Common myeloid progenitor, CD34-positive (primary cell): ENCODE data around the gene PHKB.

Source experiments
- CTCF ChIA-PET: fragments of 350-600 bp; sonication (Branson Sonifier 250); formaldehyde crosslinking; loops from one replicate; lab custom pipeline; 2021; ENCODE audit warnings: antibody characterized with exemption; lab: Charles Lee
- POLR2A ChIA-PET: fragments of 350-600 bp; sonication (Branson Sonifier 250); formaldehyde crosslinking; loops from one replicate; lab custom pipeline; 2021; ENCODE audit warnings: antibody characterized with exemption; lab: Charles Lee
- DNase-seq, 3 donors: peaks; one replicate each; pipeline versions ENCODE4 v3.0.0 to v3.0.0-alpha.2; 2013
- H3K27ac ChIP-seq, 2 experiments: 1 replicate in 1 of 2; 2 replicates in 1 of 2; pipeline ENCODE4 v1.7.0; 2013; ENCODE audit warnings: inconsistent platforms in 2 of 2, low read length in 2 of 2, mild to moderate bottlenecking in 2 of 2, low read depth in 1 of 2, moderate library complexity in 1 of 2; ENCODE audit not compliant: severe bottlenecking in 2 of 2, insufficient read depth in 1 of 2, poor library complexity in 1 of 2
- H3K27me3 ChIP-seq, 5 experiments: replicated peaks in 2 of 5; 1 replicate in 3 of 5; 2 replicates in 2 of 5; pipeline versions ENCODE4 v1.6.1 to v1.7.0; 2013; ENCODE audit warnings: low read length in 4 of 5, mild to moderate bottlenecking in 2 of 5, moderate library complexity in 2 of 5, inconsistent platforms in 1 of 5; ENCODE audit not compliant: insufficient read depth in 5 of 5, control insufficient read depth in 4 of 5
- H3K36me3 ChIP-seq, 4 experiments: 1 replicate in 2 of 4; 2 replicates in 2 of 4; pipeline versions ENCODE4 v1.6.1 to v1.7.0; 2013; ENCODE audit warnings: low read length in 3 of 4, control low read depth in 1 of 4, mild to moderate bottlenecking in 1 of 4; ENCODE audit not compliant: control insufficient read depth in 4 of 4, insufficient read depth in 4 of 4
- H3K4me1 ChIP-seq, 4 experiments: 1 replicate in 3 of 4; 2 replicates in 1 of 4; pipeline versions ENCODE4 v1.6.1 to v1.7.1; 2013; ENCODE audit warnings: low read length in 3 of 4, mild to moderate bottlenecking in 3 of 4, control low read depth in 1 of 4, inconsistent platforms in 1 of 4, moderate library complexity in 1 of 4; ENCODE audit not compliant: control insufficient read depth in 4 of 4, insufficient read depth in 4 of 4; ENCODE audit errors: control extremely low read depth in 1 of 4
- H3K4me3 ChIP-seq, 7 experiments: 1 replicate in 4 of 7; 2 replicates in 3 of 7; pipeline versions ENCODE4 v1.5.1 to v1.7.0; 2013; ENCODE audit warnings: mild to moderate bottlenecking in 7 of 7, low read length in 6 of 7, moderate library complexity in 6 of 7, inconsistent platforms in 2 of 7, low read depth in 2 of 7, control low read depth in 1 of 7; ENCODE audit not compliant: insufficient read depth in 4 of 7, control insufficient read depth in 1 of 7; ENCODE audit errors: extremely low read depth in 1 of 7
- H3K9me3 ChIP-seq, 5 experiments: 1 replicate in 4 of 5; 2 replicates in 1 of 5; pipeline versions ENCODE4 v1.6.1 to v1.7.1; 2013; ENCODE audit warnings: low read length in 4 of 5, mild to moderate bottlenecking in 2 of 5, inconsistent platforms in 1 of 5, low read depth in 1 of 5, moderate library complexity in 1 of 5; ENCODE audit not compliant: control insufficient read depth in 4 of 5, insufficient read depth in 2 of 5; ENCODE audit errors: control extremely low read depth in 1 of 5
- WGBS: methylation state at CpG from one replicate; pipeline ENCODE4 v1.1.5; 2013; ENCODE audit not compliant: insufficient coverage; 5-methylcytosine and 5-hydroxymethylcytosine counted together

PHKB gene

GRCh38 chr16:47611042-47611441 lies 149.9 kb downstream of the PHKB start:
- ChIA-PET POLR2A (no interaction called here), CTCF (no interaction called here)
- no peak overlapping the region for H3K4me3 ChIP-seq
- H3K9me3 ChIP-seq = peaks cover 0 to 16% (median 3%) of the 10 kb centered on the region in 5 experiments
- no peaks in the 10 kb centered on the region for H3K4me1 ChIP-seq
- no peak overlapping the region for H3K27ac ChIP-seq
- WGBS = 100% methylated on average over 2 of the region's 2 CpGs
- H3K27me3 ChIP-seq = no peaks in the 10 kb centered on the region
- no peak for DNase-seq
- H3K36me3 ChIP-seq = peaks cover 20 to 56% (median 30%) of the 10 kb centered on the region in 4 experiments

- Histone ChIP-seq H3K36me3 (peaks cover 17 to 56% (median 29%) of the 10 kb centered on the region in 4 experiments), H3K27ac (no peak overlapping the region), H3K27me3 (no peaks in the 10 kb centered on the region), H3K4me3 (no peak overlapping the region), H3K9me3 (peaks cover 0 to 16% (median 3%) of the 10 kb centered on the region in 5 experiments), H3K4me1 (no peaks in the 10 kb centered on the region)
- CTCF ChIA-PET = interaction anchor here (1.0 kb wide), 1 partner anchor 10 kb away, joined by 3 read pairs; no protein-coding TSS in a partner anchor
- POLR2A ChIA-PET = no interaction called here
- 100% methylated on average over 4 of the region's 4 CpGs for WGBS
- DNase-seq = no peak
Measured at GRCh38 chr16:47611848-47612493, 150.8 kb downstream of the PHKB start.

- H3K27ac ChIP-seq = no peak overlapping the region
- H3K4me3 ChIP-seq = no peak overlapping the region
- ChIA-PET CTCF (interaction anchor here (1.0 kb wide), 1 partner anchor 10 kb away, joined by 3 read pairs; no protein-coding TSS in a partner anchor), POLR2A (no interaction called here)
- H3K27me3 ChIP-seq = no peaks in the 10 kb centered on the region
- peaks cover 0 to 11% (median 3%) of the 10 kb centered on the region in 5 experiments for H3K9me3 ChIP-seq
- H3K4me1 ChIP-seq = no peaks in the 10 kb centered on the region
- DNase-seq = no peak
- peaks cover 17 to 50% (median 27%) of the 10 kb centered on the region in 4 experiments for H3K36me3 ChIP-seq
- WGBS = 87% methylated on average over 1 of the region's 2 CpGs
Measured at GRCh38 chr16:47612711-47613110, 151.6 kb downstream of the PHKB start.

GRCh38 chr16:47613251-47613650 lies 152.1 kb downstream of the PHKB start:
- Histone ChIP-seq H3K27ac (no peak overlapping the region), H3K27me3 (no peaks in the 10 kb centered on the region), H3K4me3 (no peak overlapping the region), H3K4me1 (no peaks in the 10 kb centered on the region), H3K9me3 (peaks cover 0 to 10% (median 3%) of the 10 kb centered on the region in 5 experiments), H3K36me3 (peaks cover 17 to 47% (median 27%) of the 10 kb centered on the region in 4 experiments)
- POLR2A ChIA-PET = no interaction called here
- CTCF ChIA-PET = no interaction called here
- 100% methylated on average over 1 of the region's 1 CpG for WGBS
- no peak for DNase-seq

GRCh38 chr16:47617732-47618131 lies 156.6 kb downstream of the PHKB start:
- Histone ChIP-seq H3K4me3 (no peak overlapping the region), H3K4me1 (no peaks in the 10 kb centered on the region), H3K27me3 (no peaks in the 10 kb centered on the region), H3K9me3 (peaks cover 0 to 4% (median 3%) of the 10 kb centered on the region in 5 experiments), H3K36me3 (peaks cover 7 to 18% (median 13%) of the 10 kb centered on the region in 4 experiments), H3K27ac (no peak overlapping the region)
- ChIA-PET CTCF (no interaction called here), POLR2A (no interaction called here)
- WGBS = 93% methylated on average over 2 of the region's 3 CpGs
- DNase-seq = no peak

- no peak overlapping the region for H3K4me3 ChIP-seq
- 100% methylated on average over 1 of the region's 1 CpG for WGBS
- POLR2A ChIA-PET = no interaction called here
- CTCF ChIA-PET = interaction anchor here (1.0 kb wide), 1 partner anchor 10 kb away, joined by 3 read pairs; no protein-coding TSS in a partner anchor
- peaks cover 7 to 12% (median 8%) of the 10 kb centered on the region in 4 experiments for H3K4me1 ChIP-seq
- H3K9me3 ChIP-seq = no peaks in the 10 kb centered on the region
- H3K36me3 ChIP-seq = peaks cover 0 to 3% (median 0%) of the 10 kb centered on the region in 4 experiments
- no peaks in the 10 kb centered on the region for H3K27me3 ChIP-seq
- H3K27ac ChIP-seq = no peak overlapping the region
- DNase-seq = no peak
Measured at GRCh38 chr16:47622451-47623176, 161.5 kb downstream of the PHKB start.

GRCh38 chr16:47624563-47624962 lies 163.4 kb downstream of the PHKB start:
- 91% methylated on average over 1 of the region's 1 CpG for WGBS
- CTCF ChIA-PET = no interaction called here
- no peak for DNase-seq
- no peaks in the 10 kb centered on the region for H3K36me3 ChIP-seq
- H3K4me1 ChIP-seq = peaks cover 7 to 13% (median 8%) of the 10 kb centered on the region in 4 experiments
- no peak overlapping the region for H3K4me3 ChIP-seq
- peaks cover 0 to 3% (median 0%) of the 10 kb centered on the region in 5 experiments for H3K9me3 ChIP-seq
- no peaks in the 10 kb centered on the region for H3K27me3 ChIP-seq
- no peak overlapping the region for H3K27ac ChIP-seq
- POLR2A ChIA-PET = no interaction called here
